ENCODE results near the gene SEPTIN10.

The SEPTIN10 gene

DNA sequence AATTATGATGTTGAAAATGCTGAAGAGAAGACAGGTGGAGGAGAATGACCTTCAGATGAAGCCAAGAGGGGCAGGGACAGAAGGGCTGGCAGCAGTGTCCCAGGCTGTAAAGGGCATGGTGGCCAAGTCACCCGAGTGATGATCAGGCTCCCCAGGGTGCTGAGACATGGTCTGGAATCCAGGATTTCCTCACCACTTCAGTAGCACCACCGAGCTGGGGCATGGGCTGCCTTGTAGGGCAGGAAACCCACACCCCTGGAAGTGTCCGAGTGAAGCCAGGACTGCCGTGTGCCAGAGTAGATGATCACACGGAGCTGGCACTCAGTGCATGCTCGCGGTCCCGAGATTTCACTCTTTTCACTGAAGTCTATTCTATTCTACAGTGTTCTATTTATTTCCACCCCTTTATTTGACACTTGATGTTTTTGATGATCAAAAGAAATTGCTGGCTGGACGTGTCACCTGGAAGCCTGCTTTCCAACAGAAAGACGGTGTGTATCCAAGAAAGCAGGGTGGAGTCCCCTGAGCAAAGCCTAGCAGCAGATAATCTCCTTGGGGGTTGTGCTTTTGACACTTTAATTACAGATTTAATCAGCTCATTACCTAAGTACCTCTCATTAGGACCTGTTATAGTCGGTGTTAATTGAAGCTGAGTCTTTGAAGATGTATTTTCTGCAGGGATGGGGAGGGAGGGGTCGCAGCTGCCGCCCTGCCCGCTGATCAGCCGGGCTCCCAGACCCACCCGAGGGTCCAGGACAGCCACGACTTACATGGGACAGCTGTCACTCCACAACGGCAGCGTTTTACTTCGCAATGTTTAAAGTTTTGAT, 92.3 kb downstream of the SEPTIN10 start:
- no peak overlapping the region for H3K4me3 ChIP-seq (IDR thresholded peaks at IDR 0.05; ENCODE audit: insufficient read depth, low read depth, low read length)
- no peak overlapping the region for H3K9ac ChIP-seq
- no peaks in the 10 kb centered on the region for H3K4me1 ChIP-seq (ENCODE audit: low read depth, poor library complexity, severe bottlenecking)
- no peak overlapping the region for H3K4me2 ChIP-seq
- no peaks in the 10 kb centered on the region for H3K27me3 ChIP-seq (ENCODE audit: insufficient read depth, low read depth)
- no peaks in the 10 kb centered on the region for H3K79me2 ChIP-seq (ENCODE audit: insufficient read depth, low read depth)
- no peak overlapping the region for H3K27ac ChIP-seq
- H4K20me1 ChIP-seq (ENCODE audit: insufficient read depth): no peaks in the 10 kb centered on the region
- H2AFZ ChIP-seq (ENCODE audit: low read depth): no peak overlapping the region
- no peaks in the 10 kb centered on the region for H3K36me3 ChIP-seq (ENCODE audit: insufficient read depth)
- TF ChIP-seq CTCF (conservative IDR thresholded peaks at IDR 0.05; ENCODE audit: low read depth, low read length): no peak

- H3K27ac ChIP-seq: no peak overlapping the region
- H3K4me1 ChIP-seq (ENCODE audit: low read depth, poor library complexity, severe bottlenecking): peaks cover 4% of the 10 kb centered on the region
- H3K36me3 ChIP-seq (ENCODE audit: insufficient read depth): no peaks in the 10 kb centered on the region
- no peaks in the 10 kb centered on the region for H4K20me1 ChIP-seq (ENCODE audit: insufficient read depth)
- TF ChIP-seq CTCF (conservative IDR thresholded peaks at IDR 0.05; ENCODE audit: low read depth, low read length): no peak
- H3K27me3 ChIP-seq (ENCODE audit: insufficient read depth, low read depth): no peaks in the 10 kb centered on the region
- H3K4me2 ChIP-seq: no peak overlapping the region
- no peaks in the 10 kb centered on the region for H3K79me2 ChIP-seq (ENCODE audit: insufficient read depth, low read depth)
- no peak overlapping the region for H3K9ac ChIP-seq
- H2AFZ ChIP-seq (ENCODE audit: low read depth): no peak overlapping the region
- no peak overlapping the region for H3K4me3 ChIP-seq (IDR thresholded peaks at IDR 0.05; ENCODE audit: insufficient read depth, low read depth, low read length)
These were observed 94.3 kb downstream of the SEPTIN10 start for GRCh38 chr2:109519513-109519912.

- Histone ChIP-seq H3K4me1 (ENCODE audit: low read depth, poor library complexity, severe bottlenecking) (peaks cover 21% of the 10 kb centered on the region), H3K9ac (no peak overlapping the region), H3K4me3 (IDR thresholded peaks at IDR 0.05; ENCODE audit: insufficient read depth, low read depth, low read length) (no peak overlapping the region), H3K27me3 (ENCODE audit: insufficient read depth, low read depth) (no peaks in the 10 kb centered on the region), H3K27ac (no peak overlapping the region), H4K20me1 (ENCODE audit: insufficient read depth) (no peaks in the 10 kb centered on the region), H2AFZ (ENCODE audit: low read depth) (no peak overlapping the region), H3K4me2 (no peak overlapping the region), H3K79me2 (ENCODE audit: insufficient read depth, low read depth) (no peaks in the 10 kb centered on the region), H3K36me3 (ENCODE audit: insufficient read depth) (no peaks in the 10 kb centered on the region)
- no peak for TF ChIP-seq CTCF (conservative IDR thresholded peaks at IDR 0.05; ENCODE audit: low read depth, low read length)
These were observed 96.5 kb downstream of the SEPTIN10 start for GRCh38 chr2:109517118-109517889.

GRCh38 chr2:109516445-109517117, 97.2 kb downstream of the SEPTIN10 start:
- Histone ChIP-seq H3K4me1 (ENCODE audit: low read depth, poor library complexity, severe bottlenecking) (peaks cover 21% of the 10 kb centered on the region), H2AFZ (ENCODE audit: low read depth) (no peak overlapping the region), H3K79me2 (ENCODE audit: insufficient read depth, low read depth) (no peaks in the 10 kb centered on the region), H4K20me1 (ENCODE audit: insufficient read depth) (no peaks in the 10 kb centered on the region), H3K27ac (no peak overlapping the region), H3K4me2 (no peak overlapping the region), H3K4me3 (IDR thresholded peaks at IDR 0.05; ENCODE audit: insufficient read depth, low read depth, low read length) (no peak overlapping the region), H3K36me3 (ENCODE audit: insufficient read depth) (no peaks in the 10 kb centered on the region), H3K9ac (no peak overlapping the region), H3K27me3 (ENCODE audit: insufficient read depth, low read depth) (no peaks in the 10 kb centered on the region)
- TF ChIP-seq CTCF (conservative IDR thresholded peaks at IDR 0.05; ENCODE audit: low read depth, low read length): no peak
